ENCODE data around the gene MDP1.

MDP1 gene

GRCh38 chr14:24261969-24262327 lies 46.1 kb upstream of the MDP1 start:
- H3K27me3 ChIP-seq (ENCODE audit: insufficient read depth, low read length) = no peaks in the 10 kb centered on the region
- no peak for DNase-seq
- H2AFZ ChIP-seq (ENCODE audit: insufficient read depth, low read length, poor library complexity) = no peak overlapping the region
- peak overlapping the region; percentile 89 for H2BK12ac ChIP-seq (ENCODE audit: low read length)
- H3K4me3 ChIP-seq (ENCODE audit: low read depth, low read length) = no peak overlapping the region
- peak overlapping the region; percentile 90 for H3K18ac ChIP-seq (ENCODE audit: low read length)
- peaks cover 32 to 34% of the 10 kb centered on the region in 2 experiments for H3K4me1 ChIP-seq (ENCODE audit: control insufficient read depth in 1 of 2, insufficient read depth in 2 of 2, low read length in 2 of 2)
- H2BK5ac ChIP-seq (ENCODE audit: low read depth, low read length, poor library complexity) = peak overlapping the region; percentile 7
- peak overlapping the region; percentile 37 for H4K8ac ChIP-seq (ENCODE audit: low read depth, low read length)
- peak overlapping the region; percentile 98 for H3K27ac ChIP-seq (ENCODE audit: low read depth, low read length)
- peaks cover 36 to 42% of the 10 kb centered on the region in 2 experiments for H3K36me3 ChIP-seq (ENCODE audit: control insufficient read depth in 1 of 2, insufficient read depth in 2 of 2, low read length in 2 of 2)
- peak overlapping the region; percentile 43 for H3K4me2 ChIP-seq (ENCODE audit: low read length)
- no peak overlapping the region for H4K12ac ChIP-seq (ENCODE audit: low read depth, low read length)
- H2BK120ac ChIP-seq (ENCODE audit: insufficient read depth, low read length, poor library complexity) = peak overlapping the region; percentile 65
- H3K14ac ChIP-seq (ENCODE audit: low read length) = peak overlapping the region; percentile 18
- peak overlapping the region; percentile 96 for H4K91ac ChIP-seq (ENCODE audit: low read depth, low read length)
- H3K9ac ChIP-seq (ENCODE audit: low read length) = no peak overlapping the region
- H2AK5ac ChIP-seq (ENCODE audit: low read length) = peak overlapping the region; percentile 85
- peaks cover 32% of the 10 kb centered on the region for H3K79me1 ChIP-seq (ENCODE audit: low read length)
- H3K79me2 ChIP-seq (ENCODE audit: control insufficient read depth, insufficient read depth, low read length, poor library complexity) = peaks cover 10% of the 10 kb centered on the region
- no CpG with 5 or more reads among the region's 19 CpGs for WGBS (ENCODE audit: extremely low coverage, insufficient coverage, insufficient read length)
- peak overlapping the region; percentile 84 for H3K4ac ChIP-seq (ENCODE audit: low read depth, low read length)
- H3K9me3 ChIP-seq (ENCODE audit: insufficient read depth, low read depth, low read length) = no peaks in the 10 kb centered on the region
- no peak overlapping the region for H3K23ac ChIP-seq (ENCODE audit: low read length)

DNA sequence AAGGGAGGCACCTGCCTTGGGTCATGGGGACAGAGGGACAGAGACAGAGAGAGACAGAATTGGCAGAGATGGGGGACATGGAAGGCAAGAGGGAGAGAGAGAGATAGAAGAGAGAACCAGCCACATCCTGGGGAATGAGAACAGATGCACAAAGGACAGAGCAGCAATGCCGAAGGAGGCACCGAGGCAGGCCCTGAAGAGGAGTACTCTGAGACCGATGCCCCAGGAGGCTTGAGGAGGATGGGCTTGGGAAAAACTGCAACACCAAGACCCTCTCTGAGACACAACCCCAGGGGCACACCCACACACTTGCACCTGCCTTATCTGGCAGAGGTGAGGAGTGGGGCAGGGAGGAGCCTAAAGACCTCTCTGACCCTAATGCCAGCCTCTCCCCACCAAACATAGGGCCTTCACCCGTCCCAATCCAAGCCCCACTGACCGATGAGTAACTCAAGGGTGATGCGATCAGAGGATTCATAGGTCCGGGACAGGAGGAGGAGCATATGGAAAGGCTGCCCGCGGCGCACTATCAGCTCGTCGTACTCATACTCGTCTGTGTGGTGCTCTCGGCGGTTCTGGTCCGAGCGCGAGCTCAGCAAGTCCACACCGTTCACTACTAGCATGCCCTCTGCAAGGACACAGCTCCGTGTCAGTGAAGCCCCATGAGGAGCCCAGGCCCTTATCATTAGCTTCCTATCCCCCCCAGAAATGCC lies 45.5 kb upstream of the MDP1 start:
- no peak overlapping the region for H2AFZ ChIP-seq (ENCODE audit: insufficient read depth, low read length, poor library complexity)
- peak overlapping the region; percentile 96 for H4K91ac ChIP-seq (ENCODE audit: low read depth, low read length)
- H3K27ac ChIP-seq (ENCODE audit: low read depth, low read length) = no peak overlapping the region
- no peak overlapping the region for H3K18ac ChIP-seq (ENCODE audit: low read length)
- peaks cover 33 to 38% of the 10 kb centered on the region in 2 experiments for H3K36me3 ChIP-seq (ENCODE audit: control insufficient read depth in 1 of 2, insufficient read depth in 2 of 2, low read length in 2 of 2)
- peak overlapping the region; percentile 7 for H2BK5ac ChIP-seq (ENCODE audit: low read depth, low read length, poor library complexity)
- no peak overlapping the region for H3K9ac ChIP-seq (ENCODE audit: low read length)
- no peak overlapping the region for H2BK12ac ChIP-seq (ENCODE audit: low read length)
- no peaks in the 10 kb centered on the region for H3K27me3 ChIP-seq (ENCODE audit: insufficient read depth, low read length)
- peaks cover 32% of the 10 kb centered on the region for H3K79me1 ChIP-seq (ENCODE audit: low read length)
- no peak overlapping the region for H2BK120ac ChIP-seq (ENCODE audit: insufficient read depth, low read length, poor library complexity)
- no peak overlapping the region for H4K12ac ChIP-seq (ENCODE audit: low read depth, low read length)
- H3K9me3 ChIP-seq (ENCODE audit: insufficient read depth, low read depth, low read length) = no peaks in the 10 kb centered on the region
- H3K4ac ChIP-seq (ENCODE audit: low read depth, low read length) = no peak overlapping the region
- DNase-seq = no peak
- H3K23ac ChIP-seq (ENCODE audit: low read length) = no peak overlapping the region
- no peak overlapping the region for H4K8ac ChIP-seq (ENCODE audit: low read depth, low read length)
- H3K4me1 ChIP-seq (ENCODE audit: control insufficient read depth in 1 of 2, insufficient read depth in 2 of 2, low read length in 2 of 2) = peaks cover 32 to 34% of the 10 kb centered on the region in 2 experiments
- no peak overlapping the region for H3K4me3 ChIP-seq (ENCODE audit: low read depth, low read length)
- H2AK5ac ChIP-seq (ENCODE audit: low read length) = peak overlapping the region; percentile 8
- H3K79me2 ChIP-seq (ENCODE audit: control insufficient read depth, insufficient read depth, low read length, poor library complexity) = peaks cover 10% of the 10 kb centered on the region
- WGBS (ENCODE audit: extremely low coverage, insufficient coverage, insufficient read length) = no CpG with 5 or more reads among the region's 20 CpGs
- no peak overlapping the region for H3K14ac ChIP-seq (ENCODE audit: low read length)
- H3K4me2 ChIP-seq (ENCODE audit: low read length) = no peak overlapping the region

- Histone ChIP-seq H2BK12ac (ENCODE audit: low read length) (no peak overlapping the region), H3K18ac (ENCODE audit: low read length) (no peak overlapping the region), H3K14ac (ENCODE audit: low read length) (no peak overlapping the region), H3K27me3 (ENCODE audit: insufficient read depth, low read length) (no peaks in the 10 kb centered on the region), H3K79me2 (ENCODE audit: control insufficient read depth, insufficient read depth, low read length, poor library complexity) (peaks cover 10% of the 10 kb centered on the region), H3K9me3 (ENCODE audit: insufficient read depth, low read depth, low read length) (peaks cover 1% of the 10 kb centered on the region), H3K4me3 (ENCODE audit: low read depth, low read length) (no peak overlapping the region), H3K4me1 (ENCODE audit: control insufficient read depth in 1 of 2, insufficient read depth in 2 of 2, low read length in 2 of 2) (peaks cover 32 to 34% of the 10 kb centered on the region in 2 experiments), H4K8ac (ENCODE audit: low read depth, low read length) (no peak overlapping the region), H3K36me3 (ENCODE audit: control insufficient read depth in 1 of 2, insufficient read depth in 2 of 2, low read length in 2 of 2) (peaks cover 34 to 39% of the 10 kb centered on the region in 2 experiments), H3K4me2 (ENCODE audit: low read length) (no peak overlapping the region), H4K91ac (ENCODE audit: low read depth, low read length) (no peak overlapping the region), H4K12ac (ENCODE audit: low read depth, low read length) (no peak overlapping the region), H2AFZ (ENCODE audit: insufficient read depth, low read length, poor library complexity) (no peak overlapping the region), H3K4ac (ENCODE audit: low read depth, low read length) (no peak overlapping the region), H3K79me1 (ENCODE audit: low read length) (peaks cover 32% of the 10 kb centered on the region), H3K9ac (ENCODE audit: low read length) (no peak overlapping the region), H3K23ac (ENCODE audit: low read length) (no peak overlapping the region), H2AK5ac (ENCODE audit: low read length) (peak overlapping the region; percentile 3), H2BK5ac (ENCODE audit: low read depth, low read length, poor library complexity) (no peak overlapping the region), H3K27ac (ENCODE audit: low read depth, low read length) (no peak overlapping the region), H2BK120ac (ENCODE audit: insufficient read depth, low read length, poor library complexity) (no peak overlapping the region)
- no peak for DNase-seq
- no CpG with 5 or more reads among the region's 4 CpGs for WGBS (ENCODE audit: extremely low coverage, insufficient coverage, insufficient read length)
Measured at GRCh38 chr14:24260780-24261157, 44.9 kb upstream of the MDP1 start.

DNA sequence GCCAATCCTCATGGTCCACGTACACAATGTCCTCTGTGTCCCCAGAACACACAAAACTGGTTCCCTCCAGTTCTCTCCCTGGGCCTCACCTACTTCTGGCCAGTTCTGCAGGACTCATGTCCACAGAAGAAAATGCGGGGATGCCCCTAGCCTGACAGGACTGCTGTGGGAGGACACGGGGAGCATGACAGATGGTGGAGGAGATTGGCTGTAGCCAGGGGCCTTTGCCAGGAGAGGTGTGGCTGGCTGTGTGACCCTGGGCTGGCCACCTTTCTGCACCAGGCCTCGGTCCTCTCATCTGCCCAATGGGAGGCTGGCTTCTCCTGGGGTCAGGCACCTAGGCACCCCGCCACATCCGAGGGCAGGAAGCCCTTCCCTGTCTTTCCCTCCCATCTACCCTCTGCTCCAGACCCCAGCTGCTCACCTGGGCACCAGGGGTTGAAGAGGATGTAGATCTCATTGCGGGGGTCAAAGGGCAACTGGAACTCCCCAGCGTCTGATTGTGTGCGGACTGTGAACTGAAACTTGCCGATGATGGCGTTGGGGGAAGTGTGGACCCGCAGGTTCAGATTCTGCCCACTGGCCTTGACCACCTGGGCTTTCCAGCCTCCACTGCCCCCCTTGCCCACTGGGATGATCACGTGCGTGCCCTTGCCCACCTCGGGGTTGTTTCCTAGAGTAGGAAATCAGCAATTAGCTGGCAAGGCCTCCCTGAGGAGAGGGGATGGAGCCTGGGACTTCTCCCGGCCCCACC lies 44.3 kb upstream of the MDP1 start:
- Histone ChIP-seq H3K4me2 (ENCODE audit: low read length) (no peak overlapping the region), H3K9me3 (ENCODE audit: insufficient read depth, low read depth, low read length) (peaks cover 1% of the 10 kb centered on the region), H3K4me1 (ENCODE audit: control insufficient read depth in 1 of 2, insufficient read depth in 2 of 2, low read length in 2 of 2) (peaks cover 32 to 34% of the 10 kb centered on the region in 2 experiments), H3K23ac (ENCODE audit: low read length) (no peak overlapping the region), H3K18ac (ENCODE audit: low read length) (peak overlapping the region; percentile 17), H3K4me3 (ENCODE audit: low read depth, low read length) (no peak overlapping the region), H3K14ac (ENCODE audit: low read length) (no peak overlapping the region), H2AFZ (ENCODE audit: insufficient read depth, low read length, poor library complexity) (no peak overlapping the region), H2BK120ac (ENCODE audit: insufficient read depth, low read length, poor library complexity) (no peak overlapping the region), H3K27me3 (ENCODE audit: insufficient read depth, low read length) (no peaks in the 10 kb centered on the region), H3K79me2 (ENCODE audit: control insufficient read depth, insufficient read depth, low read length, poor library complexity) (peaks cover 10% of the 10 kb centered on the region), H3K79me1 (ENCODE audit: low read length) (peaks cover 32% of the 10 kb centered on the region), H3K27ac (ENCODE audit: low read depth, low read length) (no peak overlapping the region), H2BK12ac (ENCODE audit: low read length) (no peak overlapping the region), H2BK5ac (ENCODE audit: low read depth, low read length, poor library complexity) (no peak overlapping the region), H4K91ac (ENCODE audit: low read depth, low read length) (peak overlapping the region; percentile 4), H3K9ac (ENCODE audit: low read length) (no peak overlapping the region), H4K8ac (ENCODE audit: low read depth, low read length) (no peak overlapping the region), H2AK5ac (ENCODE audit: low read length) (no peak overlapping the region), H4K12ac (ENCODE audit: low read depth, low read length) (no peak overlapping the region), H3K36me3 (ENCODE audit: control insufficient read depth in 1 of 2, insufficient read depth in 2 of 2, low read length in 2 of 2) (peaks cover 40 to 41% of the 10 kb centered on the region in 2 experiments), H3K4ac (ENCODE audit: low read depth, low read length) (no peak overlapping the region)
- WGBS (ENCODE audit: extremely low coverage, insufficient coverage, insufficient read length) = no CpG with 5 or more reads among the region's 16 CpGs
- no peak for DNase-seq
